Natural killer cell (primary cell): ENCODE measurements around the gene STXBP5L. TPM values are rescaled to one million over a fixed set of nuclear protein-coding genes. Genes with fewer than 3 reads are reported as not detected.
"Not testable (repeated sequence)": the region's sequence is repeated elsewhere in the genome, so short reads cannot be mapped to it uniquely, and the experiment has no call there.

Source experiments
- ATAC-seq, 3 donors: fragments of 150-1000 bp in 2 of 3; fragments of 200-7000 bp in 1 of 3; cut with Tn5 transposase; 1 replicate in 1 of 3; 2 replicates in 2 of 3; pipeline ENCODE4 v1.10.0; 2021; ENCODE audit warnings: mild to moderate bottlenecking in 2 of 3, moderate library complexity in 2 of 3
- DNase-seq, 2 donors: peaks; one replicate each; pipeline versions ENCODE4 v3.0.0 to v3.0.0-alpha.2; 2013 to 2021; ENCODE audit warnings: mixed read lengths in 1 of 2
- H3K27ac ChIP-seq: one replicate; pipeline ENCODE4 v1.5.1; 2013; ENCODE audit warnings: mild to moderate bottlenecking, low read length
- H3K27me3 ChIP-seq: one replicate; pipeline ENCODE4 v1.6.1; 2013; ENCODE audit warnings: low read length; ENCODE audit not compliant: control insufficient read depth, insufficient read depth
- H3K36me3 ChIP-seq: one replicate; pipeline ENCODE4 v1.6.1; 2013; ENCODE audit warnings: low read length; ENCODE audit not compliant: control insufficient read depth, insufficient read depth
- H3K4me1 ChIP-seq: one replicate; pipeline ENCODE4 v1.6.1; 2013; ENCODE audit warnings: low read length; ENCODE audit not compliant: control insufficient read depth, insufficient read depth
- H3K4me3 ChIP-seq: one replicate; pipeline ENCODE4 v1.5.1; 2013; ENCODE audit warnings: low read length
- H3K9me3 ChIP-seq: one replicate; pipeline ENCODE4 v1.6.1; 2013; ENCODE audit warnings: low read length; ENCODE audit not compliant: control insufficient read depth, insufficient read depth
- H3K27ac Mint-ChIP-seq, 2 donors: one replicate each; pipeline ENCODE4 v1.8.0; 2022; ENCODE audit warnings: mild to moderate bottlenecking in 2 of 2, mixed read lengths in 2 of 2, moderate library complexity in 1 of 2
- H3K27me3 Mint-ChIP-seq, 2 donors: one replicate each; pipeline ENCODE4 v1.8.0; 2022; ENCODE audit warnings: low read depth in 2 of 2, mixed read lengths in 2 of 2
- H3K36me3 Mint-ChIP-seq: one replicate; pipeline ENCODE4 v1.8.0; 2022; ENCODE audit warnings: mixed read lengths
- H3K4me1 Mint-ChIP-seq, 2 donors: one replicate each; pipeline ENCODE4 v1.8.0; 2022; ENCODE audit warnings: mixed read lengths in 2 of 2
- H3K4me3 Mint-ChIP-seq: one replicate; pipeline ENCODE4 v1.8.0; 2022; ENCODE audit warnings: mild to moderate bottlenecking, moderate library complexity, mixed read lengths
- H3K9me3 Mint-ChIP-seq, 2 donors: one replicate each; pipeline ENCODE4 v1.8.0; 2022; ENCODE audit warnings: mixed read lengths in 2 of 2
- WGBS: methylation state at CpG from one replicate; pipeline ENCODE4 v1.1.7; 2013; ENCODE audit warnings: missing lambda C conversion rate; ENCODE audit not compliant: insufficient coverage; 5-methylcytosine and 5-hydroxymethylcytosine counted together
- intact Hi-C: fragments of 100-400 bp; cut with micrococcal nuclease; formaldehyde crosslinking; loops from one replicate; pipeline ENCODE4 v1.14.2; 2022
- total RNA-seq, 4 donors: library from RNA; stranded (reverse); fragments of 120-200 nt in 1 of 4; gene quantifications; one replicate each; pipeline versions ENCODE4 v1.2.3 to v1.2.4, GENCODE V29; 2013 to 2022
- TF ChIP-seq, protein P1 (sequence below): fragments of 200-600 bp; IDR thresholded peaks from one replicate; pipeline ENCODE4 v1.8.0; 2022; ENCODE audit warnings: antibody characterized with exemption

Gene STXBP5L
- total RNA-seq, 3 donors from 2014 or later (not counting 1 experiment from before 2014, with no cell fraction given) = not detected

DNA sequence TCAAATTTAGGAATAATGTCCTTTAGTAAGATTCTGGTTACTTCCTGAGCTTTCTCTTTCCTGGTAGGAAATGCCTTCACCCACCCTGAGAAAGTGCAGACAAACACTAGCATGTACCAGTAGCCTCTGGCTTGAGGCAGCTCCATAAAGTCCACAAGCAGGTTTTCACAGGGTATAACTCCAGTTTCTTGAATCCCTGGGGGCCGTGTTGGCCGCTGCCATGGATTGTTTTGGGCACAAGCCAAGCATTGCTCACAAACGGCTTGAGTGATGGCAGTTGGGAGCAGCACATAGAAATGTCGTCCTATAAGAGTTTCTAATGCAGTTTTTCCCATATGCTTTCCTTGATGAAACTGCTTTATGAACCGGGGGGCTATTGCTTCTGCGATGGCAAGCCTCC lies 164.1 kb downstream of the STXBP5L start:
- no peaks in the 10 kb centered on the region for H3K4me1 ChIP-seq
- H3K4me1 Mint-ChIP-seq = no peaks in the 10 kb centered on the region
- no peaks in the 10 kb centered on the region for H3K27me3 Mint-ChIP-seq
- 77% methylated on average over 6 of the region's 6 CpGs for whole genome bisulfite sequencing
- ATAC-seq (no peak), DNase-seq (no peak)
- intact Hi-C loops = no loop called here
- H3K9me3 ChIP-seq = peaks cover 8% of the 10 kb centered on the region
- H3K4me3 ChIP-seq = no peak overlapping the region
- TF ChIP-seq, protein P1, sequence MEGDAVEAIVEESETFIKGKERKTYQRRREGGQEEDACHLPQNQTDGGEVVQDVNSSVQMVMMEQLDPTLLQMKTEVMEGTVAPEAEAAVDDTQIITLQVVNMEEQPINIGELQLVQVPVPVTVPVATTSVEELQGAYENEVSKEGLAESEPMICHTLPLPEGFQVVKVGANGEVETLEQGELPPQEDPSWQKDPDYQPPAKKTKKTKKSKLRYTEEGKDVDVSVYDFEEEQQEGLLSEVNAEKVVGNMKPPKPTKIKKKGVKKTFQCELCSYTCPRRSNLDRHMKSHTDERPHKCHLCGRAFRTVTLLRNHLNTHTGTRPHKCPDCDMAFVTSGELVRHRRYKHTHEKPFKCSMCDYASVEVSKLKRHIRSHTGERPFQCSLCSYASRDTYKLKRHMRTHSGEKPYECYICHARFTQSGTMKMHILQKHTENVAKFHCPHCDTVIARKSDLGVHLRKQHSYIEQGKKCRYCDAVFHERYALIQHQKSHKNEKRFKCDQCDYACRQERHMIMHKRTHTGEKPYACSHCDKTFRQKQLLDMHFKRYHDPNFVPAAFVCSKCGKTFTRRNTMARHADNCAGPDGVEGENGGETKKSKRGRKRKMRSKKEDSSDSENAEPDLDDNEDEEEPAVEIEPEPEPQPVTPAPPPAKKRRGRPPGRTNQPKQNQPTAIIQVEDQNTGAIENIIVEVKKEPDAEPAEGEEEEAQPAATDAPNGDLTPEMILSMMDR = no peak
- no peaks in the 10 kb centered on the region for H3K27me3 ChIP-seq
- no peaks in the 10 kb centered on the region for H3K36me3 ChIP-seq
- H3K36me3 Mint-ChIP-seq = peaks cover 7% of the 10 kb centered on the region
- H3K27ac ChIP-seq = no peak overlapping the region
- H3K4me3 Mint-ChIP-seq = no peak overlapping the region
- peaks cover 20% of the 10 kb centered on the region in 2 donors for H3K9me3 Mint-ChIP-seq
- H3K27ac Mint-ChIP-seq = no peak overlapping the region

DNA sequence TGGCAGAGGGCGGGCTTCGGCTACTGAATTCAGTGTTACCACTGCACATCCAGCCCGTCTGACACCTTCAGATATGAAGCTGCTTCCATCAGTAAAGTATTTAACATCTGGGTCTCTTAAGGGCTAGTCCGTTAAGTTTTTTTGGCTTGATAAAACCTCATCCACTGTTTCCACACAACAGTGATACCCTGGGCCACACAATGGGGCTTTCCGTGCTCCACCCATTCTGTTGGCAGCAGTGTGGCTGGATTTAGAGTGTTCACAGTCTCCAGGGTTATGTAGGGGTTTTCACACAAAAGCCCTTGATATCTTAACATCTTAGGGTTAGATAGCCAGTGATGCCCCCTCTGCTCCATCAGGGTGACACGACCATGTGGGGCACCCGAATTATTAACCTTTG lies 165.0 kb downstream of the STXBP5L start:
- ATAC-seq (no peak), DNase-seq (no peak)
- Histone ChIP-seq H3K36me3 (no peaks in the 10 kb centered on the region), H3K4me3 (no peak overlapping the region), H3K27me3 (no peaks in the 10 kb centered on the region), H3K27ac (no peak overlapping the region), H3K9me3 (peaks cover 8% of the 10 kb centered on the region), H3K4me1 (no peaks in the 10 kb centered on the region)
- Mint-ChIP-seq H3K36me3 (peaks cover 7% of the 10 kb centered on the region), H3K9me3 (peaks cover 22% of the 10 kb centered on the region in 2 donors), H3K27ac (no peak overlapping the region), H3K4me3 (no peak overlapping the region), H3K4me1 (no peaks in the 10 kb centered on the region), H3K27me3 (no peaks in the 10 kb centered on the region)
- WGBS = 91% methylated on average over 7 of the region's 7 CpGs
- TF ChIP-seq, protein P1 = no peak
- intact Hi-C loops = no loop called here

DNA sequence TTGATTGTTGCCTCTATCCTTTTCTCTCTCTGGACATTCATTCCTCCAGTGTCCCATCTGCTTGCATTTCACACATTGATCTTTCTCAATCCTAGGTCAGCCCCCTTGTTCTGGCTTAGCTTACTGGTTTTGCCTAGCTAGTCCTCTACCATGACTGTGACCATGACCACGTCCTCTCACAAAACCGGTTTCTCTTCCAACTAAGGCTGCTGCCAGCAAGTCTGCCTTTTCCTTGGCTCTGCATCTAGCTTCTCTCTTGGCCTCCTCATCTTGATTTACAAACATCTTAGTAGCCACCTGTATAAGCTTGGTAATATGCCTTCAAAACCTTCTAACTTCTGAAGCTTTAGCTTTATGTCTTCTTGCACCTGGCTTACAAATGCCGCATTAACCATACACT lies 167.2 kb downstream of the STXBP5L start:
- WGBS = 85% methylated on average over 3 of the region's 3 CpGs
- H3K36me3 Mint-ChIP-seq = peaks cover 7% of the 10 kb centered on the region
- Histone ChIP-seq H3K4me3 (no peak overlapping the region), H3K36me3 (no peaks in the 10 kb centered on the region), H3K27me3 (no peaks in the 10 kb centered on the region), H3K27ac (no peak overlapping the region), H3K9me3 (peaks cover 8% of the 10 kb centered on the region), H3K4me1 (no peaks in the 10 kb centered on the region)
- no peak overlapping the region for H3K27ac Mint-ChIP-seq
- no peaks in the 10 kb centered on the region for H3K4me1 Mint-ChIP-seq
- H3K9me3 Mint-ChIP-seq = peaks cover 18 to 27% of the 10 kb centered on the region in 2 donors
- ATAC-seq (no peak), DNase-seq (no peak)
- TF ChIP-seq, protein P1 = no peak
- no peaks in the 10 kb centered on the region for H3K27me3 Mint-ChIP-seq
- intact Hi-C loops = no loop called here
- no peak overlapping the region for H3K4me3 Mint-ChIP-seq

DNA sequence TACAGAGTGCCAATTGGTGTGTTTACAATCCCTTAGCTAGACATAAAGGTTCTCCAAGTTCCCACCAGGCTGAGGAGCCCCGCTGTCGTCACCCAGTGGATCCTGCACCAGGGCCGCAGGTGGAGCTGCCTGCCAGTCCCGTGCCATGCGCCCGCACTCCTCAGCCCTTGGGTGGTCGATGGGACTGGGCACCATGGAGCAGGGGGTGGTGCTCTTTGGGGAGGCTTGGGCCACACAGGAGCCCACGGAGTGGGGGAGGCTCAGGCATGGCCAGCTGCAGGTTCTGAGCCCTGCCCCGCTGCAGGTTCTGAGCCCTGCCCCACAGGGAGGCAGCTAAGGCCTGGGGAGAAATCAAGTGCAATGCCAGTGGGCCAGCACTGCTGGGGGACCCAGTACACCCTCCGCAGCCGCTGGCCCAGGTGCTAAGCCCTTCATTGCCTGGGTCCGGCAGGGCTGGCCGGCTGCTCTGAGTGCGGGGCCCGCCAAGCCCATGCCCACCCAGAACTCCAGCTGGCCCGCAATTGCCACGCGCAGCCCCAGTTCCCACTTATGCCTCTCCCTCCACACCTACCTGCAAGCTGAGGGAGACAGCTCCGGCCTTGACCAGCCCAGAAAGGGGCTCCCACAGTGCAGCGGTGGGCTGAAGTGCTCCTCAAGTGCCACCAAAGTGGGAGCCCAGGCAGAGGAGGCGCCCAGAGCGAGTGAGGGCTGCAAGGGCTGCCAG lies 170.5 kb downstream of the STXBP5L start:
- H3K27me3 Mint-ChIP-seq, H3K4me3 Mint-ChIP-seq: not testable (repeated sequence)

More for the DNA sequence above, 170.5 kb downstream of the STXBP5L start:
- H3K36me3 Mint-ChIP-seq, H3K4me1 Mint-ChIP-seq, H3K9me3 ChIP-seq, H3K36me3 ChIP-seq, H3K27ac Mint-ChIP-seq, H3K27me3 ChIP-seq, H3K27ac ChIP-seq, ATAC-seq, H3K4me3 ChIP-seq, DNase-seq, H3K4me1 ChIP-seq, intact Hi-C loops: not testable (repeated sequence)
- H3K9me3 Mint-ChIP-seq = peaks cover 15 to 32% of the 10 kb centered on the region in 2 donors
- WGBS = 90% methylated on average over 22 of the region's 22 CpGs
